ENCODE results near the gene USP36. TPM values are rescaled to one million over a fixed set of nuclear protein-coding genes. Genes with fewer than 3 reads are reported as not detected.
A peak's percentile ranks its signal among the peaks of the same experiment; 100 is the strongest.

The USP36 gene
- total and polyA plus RNA-seq, 4 donors = 22.2 to 61.5 (median 44.9) TPM

- DNase-seq (no peak), ATAC-seq (ENCODE audit: insufficient read depth, low FRiP score) (no peak)
- no peaks in the 10 kb centered on the region for H3K27me3 ChIP-seq (ENCODE audit: control insufficient read depth in 3 of 3, insufficient read depth in 3 of 3, low read length in 2 of 3)
- no peaks in the 10 kb centered on the region for H3K9me3 ChIP-seq (ENCODE audit: control insufficient read depth in 4 of 4, insufficient read depth in 3 of 4, low read length in 3 of 4)
- WGBS, 2 donors = 37 to 66% methylated on average over 9 of the region's 9 CpGs
- H3K9ac ChIP-seq (ENCODE audit: insufficient read depth in 1 of 2, low read length in 2 of 2) = no peak overlapping the region
- H3K4me3 ChIP-seq = no peak overlapping the region
- H3K4me1 ChIP-seq (ENCODE audit: control insufficient read depth in 5 of 5, insufficient read depth in 5 of 5, low read length in 5 of 5) = peaks cover 0 to 2% (median 0%) of the 10 kb centered on the region in 5 donors
- peaks cover 14 to 57% (median 27%) of the 10 kb centered on the region in 4 donors for H3K36me3 ChIP-seq (ENCODE audit: control insufficient read depth in 4 of 4, insufficient read depth in 4 of 4, low read length in 4 of 4)
- no peak for TF ChIP-seq CTCF (IDR thresholded peaks at IDR 0.05; ENCODE audit: control extremely low read depth, extremely low read depth)
- H3K27ac ChIP-seq (ENCODE audit: low read depth in 1 of 2, low read length in 1 of 2) = no peak overlapping the region
Measured at GRCh38 chr17:78806451-78806850, 34.2 kb downstream of the USP36 start.

- ATAC-seq (ENCODE audit: insufficient read depth, low FRiP score) = no peak
- 87 to 92% methylated on average over 14 of the region's 14 CpGs for WGBS, 2 donors
- H3K27me3 ChIP-seq (ENCODE audit: control insufficient read depth in 3 of 3, insufficient read depth in 3 of 3, low read length in 2 of 3) = no peaks in the 10 kb centered on the region
- peak overlapping the region; percentile 31 to 57 for H3K27ac ChIP-seq (ENCODE audit: low read depth in 1 of 2, low read length in 1 of 2)
- H3K9me3 ChIP-seq (ENCODE audit: control insufficient read depth in 4 of 4, insufficient read depth in 3 of 4, low read length in 3 of 4) = no peaks in the 10 kb centered on the region
- H3K36me3 ChIP-seq (ENCODE audit: control insufficient read depth in 4 of 4, insufficient read depth in 4 of 4, low read length in 4 of 4) = peaks cover 13 to 57% (median 26%) of the 10 kb centered on the region in 4 donors
- H3K9ac ChIP-seq (ENCODE audit: insufficient read depth in 1 of 2, low read length in 2 of 2) = no peak overlapping the region
- no peak for DNase-seq
- no peak for TF ChIP-seq CTCF (IDR thresholded peaks at IDR 0.05; ENCODE audit: control extremely low read depth, extremely low read depth)
- H3K4me1 ChIP-seq (ENCODE audit: control insufficient read depth in 5 of 5, insufficient read depth in 5 of 5, low read length in 5 of 5) = peaks cover 0 to 2% (median 0%) of the 10 kb centered on the region in 5 donors
- H3K4me3 ChIP-seq = no peak overlapping the region
Measured at GRCh38 chr17:78805301-78805700, 35.3 kb downstream of the USP36 start.

GRCh38 chr17:78804777-78805176 lies 35.8 kb downstream of the USP36 start:
- WGBS, 2 donors = 74 to 82% methylated on average over 11 of the region's 11 CpGs
- no peak for TF ChIP-seq CTCF (IDR thresholded peaks at IDR 0.05; ENCODE audit: control extremely low read depth, extremely low read depth)
- DNase-seq (no peak), ATAC-seq (ENCODE audit: insufficient read depth, low FRiP score) (no peak)
- Histone ChIP-seq H3K27me3 (ENCODE audit: control insufficient read depth in 3 of 3, insufficient read depth in 3 of 3, low read length in 2 of 3) (no peaks in the 10 kb centered on the region), H3K9ac (ENCODE audit: insufficient read depth in 1 of 2, low read length in 2 of 2) (no peak overlapping the region), H3K4me1 (ENCODE audit: control insufficient read depth in 5 of 5, insufficient read depth in 5 of 5, low read length in 5 of 5) (peaks cover 0 to 2% (median 0%) of the 10 kb centered on the region in 5 donors), H3K4me3 (no peak overlapping the region), H3K27ac (ENCODE audit: low read depth in 1 of 2, low read length in 1 of 2) (peak overlapping the region; percentile 31 to 57), H3K36me3 (ENCODE audit: control insufficient read depth in 4 of 4, insufficient read depth in 4 of 4, low read length in 4 of 4) (peaks cover 9 to 55% (median 24%) of the 10 kb centered on the region in 4 donors), H3K9me3 (ENCODE audit: control insufficient read depth in 4 of 4, insufficient read depth in 3 of 4, low read length in 3 of 4) (no peaks in the 10 kb centered on the region)
